Liver (tissue), 9 donors: Measurements from ENCODE around the gene KCNT1. TPM values are rescaled to one million over a fixed set of nuclear protein-coding genes. Genes with fewer than 3 reads are reported as not detected.

Experiments used
- DNase-seq: peaks from one replicate; pipeline ENCODE4 v3.0.0-alpha.2; 2017; ENCODE audit warnings: low spot score
- H3K27ac ChIP-seq, 2 donors: one replicate each; pipeline ENCODE4 v1.7.0; 2013; ENCODE audit warnings: inconsistent platforms in 2 of 2, low read length in 2 of 2, control low read depth in 1 of 2, low read depth in 1 of 2, mild to moderate bottlenecking in 1 of 2
- H3K27me3 ChIP-seq, 4 donors: one replicate each; pipeline versions ENCODE4 v1.6.1 to v1.7.0; 2013; ENCODE audit warnings: low read length in 3 of 4, inconsistent platforms in 1 of 4, mild to moderate bottlenecking in 1 of 4, moderate library complexity in 1 of 4; ENCODE audit not compliant: control insufficient read depth in 4 of 4, insufficient read depth in 4 of 4
- H3K36me3 ChIP-seq, 4 donors: one replicate each; pipeline versions ENCODE4 v1.6.1 to v1.7.0; 2013; ENCODE audit warnings: low read length in 3 of 4, mild to moderate bottlenecking in 3 of 4, low read depth in 1 of 4, moderate library complexity in 1 of 4; ENCODE audit not compliant: control insufficient read depth in 4 of 4, insufficient read depth in 3 of 4
- H3K4me1 ChIP-seq, 4 donors: one replicate each; pipeline versions ENCODE4 v1.6.1 to v1.7.0; 2013; ENCODE audit warnings: low read length in 3 of 4, mild to moderate bottlenecking in 3 of 4, moderate library complexity in 1 of 4; ENCODE audit not compliant: control insufficient read depth in 4 of 4, insufficient read depth in 4 of 4
- H3K4me3 ChIP-seq, 3 donors: one replicate each; pipeline versions ENCODE4 v1.6.1 to v1.7.0; 2013; ENCODE audit warnings: low read length in 3 of 3, control low read depth in 1 of 3, low read depth in 1 of 3, mild to moderate bottlenecking in 1 of 3
- H3K9ac ChIP-seq, 2 donors: one replicate each; pipeline ENCODE4 v1.7.0; 2013; ENCODE audit warnings: low read length in 2 of 2, mild to moderate bottlenecking in 2 of 2, moderate library complexity in 2 of 2, control low read depth in 1 of 2, low read depth in 1 of 2
- H3K9me3 ChIP-seq, 4 donors: one replicate each; pipeline versions ENCODE4 v1.6.1 to v1.7.0; 2013; ENCODE audit warnings: low read length in 3 of 4; ENCODE audit not compliant: control insufficient read depth in 4 of 4
- EGR1 ChIP-seq, 2 donors: IDR thresholded peaks; 2 replicates each; pipeline ENCODE4 v1.6.1; 2016 to 2018; ENCODE audit warnings: antibody characterized with exemption in 2 of 2, low read depth in 2 of 2
- FOXA1 ChIP-seq: IDR thresholded peaks from 2 replicates; pipeline ENCODE4 v1.6.1; 2016; ENCODE audit warnings: antibody characterized with exemption
- GABPA ChIP-seq, 2 donors: IDR thresholded peaks in 1 of 2; conservative IDR thresholded peaks in 1 of 2; 2 replicates each; pipeline ENCODE4 v1.6.1; 2016; ENCODE audit warnings: antibody characterized with exemption in 2 of 2, mild to moderate bottlenecking in 1 of 2, moderate library complexity in 1 of 2
- HNF4A ChIP-seq, 2 donors: conservative IDR thresholded peaks; 2 replicates each; pipeline ENCODE4 v1.6.1; 2016; ENCODE audit warnings: antibody characterized with exemption in 2 of 2, mild to moderate bottlenecking in 2 of 2
- HNF4G ChIP-seq: IDR thresholded peaks from 2 replicates; pipeline ENCODE4 v1.6.1; 2016; ENCODE audit warnings: antibody characterized with exemption
- JUND ChIP-seq, 2 donors: IDR thresholded peaks; 2 replicates each; pipeline ENCODE4 v1.6.1; 2016; ENCODE audit warnings: antibody characterized with exemption in 2 of 2
- NR2F2 ChIP-seq: IDR thresholded peaks from 2 replicates; pipeline ENCODE4 v1.6.1; 2016; ENCODE audit warnings: antibody characterized with exemption
- RAD21 ChIP-seq, 2 donors: IDR thresholded peaks; 2 replicates each; pipeline ENCODE4 v1.6.1; 2016; ENCODE audit warnings: antibody characterized with exemption in 2 of 2, mild to moderate bottlenecking in 2 of 2
- RXRA ChIP-seq, 2 donors: IDR thresholded peaks; 2 replicates each; pipeline ENCODE4 v1.6.1; 2017 to 2018; ENCODE audit warnings: antibody characterized with exemption in 2 of 2, mild to moderate bottlenecking in 1 of 2
- SP1 ChIP-seq: IDR thresholded peaks from 2 replicates; pipeline ENCODE4 v1.6.1; 2018; ENCODE audit warnings: antibody characterized with exemption, mild to moderate bottlenecking
- TAF1 ChIP-seq: conservative IDR thresholded peaks from 2 replicates; pipeline ENCODE4 v1.6.1; 2016; ENCODE audit warnings: antibody characterized with exemption, mild to moderate bottlenecking
- YY1 ChIP-seq: IDR thresholded peaks from 2 replicates; pipeline ENCODE4 v1.6.1; 2016; ENCODE audit warnings: antibody characterized with exemption, mild to moderate bottlenecking
- WGBS: extraction: QIAGEN DNeasy Blood & Tissue Kit; methylation state at CpG from one replicate; pipeline ENCODE4 v1.1.7; 2013; 5-methylcytosine and 5-hydroxymethylcytosine counted together
- polyA plus RNA-seq, 2 donors: library from polyadenylated mRNA; stranded (reverse) in 1 of 2; unstranded in 1 of 2; fragments of 200-250 nt in 1 of 2; fragments of >200 nt in 1 of 2; fragmentation: Nextera tagmentation in 1 of 2; extraction: Ambion mirVana in 1 of 2; gene quantifications; one replicate each; pipeline versions ENCODE4 v1.2.1 to v1.2.3, GENCODE V29; 2013 to 2015
- total RNA-seq, 2 donors: library from RNA; depleted of rRNA; stranded (reverse); fragments of >200 nt; gene quantifications; one replicate each; pipeline ENCODE4 v1.2.3, GENCODE V29; 2014
- TF ChIP-seq, protein P1 (sequence below): fragments of 150-350 bp; IDR thresholded peaks from 2 replicates; pipeline ENCODE4 v1.5.1; 2017; ENCODE audit warnings: improper control_type of control experiment, low read depth, low read length; ENCODE audit not compliant: missing input control
- TF ChIP-seq, protein P2 (sequence below): IDR thresholded peaks from 2 replicates; pipeline ENCODE4 v1.6.1; 2016; ENCODE audit warnings: antibody characterized with exemption
- TF ChIP-seq, protein P3 (sequence below): IDR thresholded peaks from 2 replicates; pipeline ENCODE4 v1.6.1; 2016; ENCODE audit warnings: antibody characterized with exemption
- TF ChIP-seq, protein P4 (sequence below): IDR thresholded peaks from 2 replicates; pipeline ENCODE4 v1.6.1; 2016; ENCODE audit warnings: antibody characterized with exemption, mild to moderate bottlenecking
- TF ChIP-seq, protein P5 (sequence below): IDR thresholded peaks from 2 replicates; pipeline ENCODE4 v1.6.1; 2016; ENCODE audit warnings: antibody characterized with exemption
- donor health status: healthy.
- donor health status: healthy.
- donor health status: healthy.
- donor health status: healthy.
- donor health status: healthy.

Gene KCNT1
- total and polyA plus RNA-seq, 4 donors = 0.08 TPM; not detected in 2

DNA sequence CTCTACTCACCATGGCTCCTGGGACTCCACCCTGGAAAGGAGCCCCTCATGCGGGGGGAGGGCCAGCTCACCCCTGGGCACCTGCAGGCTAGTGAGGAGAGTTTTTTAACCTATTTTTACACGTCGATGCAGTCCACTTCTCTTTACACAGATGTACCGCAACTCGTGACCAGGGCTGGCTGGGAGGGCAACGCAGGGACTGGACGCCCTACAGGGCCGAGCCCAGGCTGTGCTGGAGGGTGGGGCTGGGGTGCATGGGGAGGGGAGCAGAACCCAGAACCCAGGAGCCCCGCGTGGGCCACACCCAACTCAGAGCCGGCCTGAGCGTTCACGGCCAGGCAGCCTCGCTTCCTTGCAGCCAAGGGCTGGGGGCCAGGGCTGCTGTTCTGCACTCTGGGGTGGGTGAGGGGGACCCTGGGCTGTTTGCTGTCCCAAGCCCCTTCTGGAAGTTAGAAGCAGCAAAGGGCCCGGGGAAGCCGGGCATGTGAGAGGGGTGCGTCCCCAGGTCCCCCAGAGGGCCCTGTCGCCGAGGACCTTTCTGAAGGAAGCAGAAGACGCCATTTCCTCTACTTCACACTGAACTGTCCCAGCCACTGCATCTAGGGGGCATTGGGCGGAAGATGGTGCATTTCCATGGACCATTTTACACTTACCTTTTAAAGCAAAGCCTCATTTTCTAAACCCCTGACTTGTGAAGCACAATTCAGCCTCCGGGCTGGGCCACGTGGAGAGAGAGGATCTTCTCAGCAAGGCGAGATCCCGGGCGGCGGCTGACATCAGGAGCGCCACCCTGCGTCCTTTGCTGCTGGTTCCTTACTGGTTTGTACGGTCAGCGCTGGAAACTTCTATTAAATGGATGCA is 90.5 kb downstream of the KCNT1 start:
- WGBS = 83% methylated on average over 31 of the region's 31 CpGs
- Histone ChIP-seq H3K9me3 (no peaks in the 10 kb centered on the region), H3K27ac (no peak overlapping the region), H3K36me3 (no peaks in the 10 kb centered on the region), H3K4me1 (no peaks in the 10 kb centered on the region), H3K4me3 (no peak overlapping the region), H3K27me3 (no peaks in the 10 kb centered on the region), H3K9ac (no peak overlapping the region)
- no peak for DNase-seq
- TF ChIP-seq, protein P1, sequence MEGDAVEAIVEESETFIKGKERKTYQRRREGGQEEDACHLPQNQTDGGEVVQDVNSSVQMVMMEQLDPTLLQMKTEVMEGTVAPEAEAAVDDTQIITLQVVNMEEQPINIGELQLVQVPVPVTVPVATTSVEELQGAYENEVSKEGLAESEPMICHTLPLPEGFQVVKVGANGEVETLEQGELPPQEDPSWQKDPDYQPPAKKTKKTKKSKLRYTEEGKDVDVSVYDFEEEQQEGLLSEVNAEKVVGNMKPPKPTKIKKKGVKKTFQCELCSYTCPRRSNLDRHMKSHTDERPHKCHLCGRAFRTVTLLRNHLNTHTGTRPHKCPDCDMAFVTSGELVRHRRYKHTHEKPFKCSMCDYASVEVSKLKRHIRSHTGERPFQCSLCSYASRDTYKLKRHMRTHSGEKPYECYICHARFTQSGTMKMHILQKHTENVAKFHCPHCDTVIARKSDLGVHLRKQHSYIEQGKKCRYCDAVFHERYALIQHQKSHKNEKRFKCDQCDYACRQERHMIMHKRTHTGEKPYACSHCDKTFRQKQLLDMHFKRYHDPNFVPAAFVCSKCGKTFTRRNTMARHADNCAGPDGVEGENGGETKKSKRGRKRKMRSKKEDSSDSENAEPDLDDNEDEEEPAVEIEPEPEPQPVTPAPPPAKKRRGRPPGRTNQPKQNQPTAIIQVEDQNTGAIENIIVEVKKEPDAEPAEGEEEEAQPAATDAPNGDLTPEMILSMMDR = no peak
- TF ChIP-seq HNF4G (no peak), RAD21 (IDR thresholded peaks at IDR 0.05) (no peak), NR2F2 (no peak), TAF1 (no peak), JUND (IDR thresholded peaks at IDR 0.05) (no peak), SP1 (no peak), HNF4A (conservative IDR thresholded peaks at IDR 0.05) (no peak), RXRA (IDR thresholded peaks at IDR 0.05) (no peak), FOXA1 (no peak), GABPA (IDR thresholded peaks at IDR 0.05 in 1 of 2, conservative IDR thresholded peaks at IDR 0.05 in 1 of 2) (no peak), YY1 (no peak), EGR1 (IDR thresholded peaks at IDR 0.05; ENCODE audit: low read depth in 2 of 2) (no peak)
- TF ChIP-seq, protein P2, sequence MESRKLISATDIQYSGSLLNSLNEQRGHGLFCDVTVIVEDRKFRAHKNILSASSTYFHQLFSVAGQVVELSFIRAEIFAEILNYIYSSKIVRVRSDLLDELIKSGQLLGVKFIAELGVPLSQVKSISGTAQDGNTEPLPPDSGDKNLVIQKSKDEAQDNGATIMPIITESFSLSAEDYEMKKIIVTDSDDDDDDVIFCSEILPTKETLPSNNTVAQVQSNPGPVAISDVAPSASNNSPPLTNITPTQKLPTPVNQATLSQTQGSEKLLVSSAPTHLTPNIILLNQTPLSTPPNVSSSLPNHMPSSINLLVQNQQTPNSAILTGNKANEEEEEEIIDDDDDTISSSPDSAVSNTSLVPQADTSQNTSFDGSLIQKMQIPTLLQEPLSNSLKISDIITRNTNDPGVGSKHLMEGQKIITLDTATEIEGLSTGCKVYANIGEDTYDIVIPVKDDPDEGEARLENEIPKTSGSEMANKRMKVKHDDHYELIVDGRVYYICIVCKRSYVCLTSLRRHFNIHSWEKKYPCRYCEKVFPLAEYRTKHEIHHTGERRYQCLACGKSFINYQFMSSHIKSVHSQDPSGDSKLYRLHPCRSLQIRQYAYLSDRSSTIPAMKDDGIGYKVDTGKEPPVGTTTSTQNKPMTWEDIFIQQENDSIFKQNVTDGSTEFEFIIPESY = no peak
- TF ChIP-seq, protein P3, sequence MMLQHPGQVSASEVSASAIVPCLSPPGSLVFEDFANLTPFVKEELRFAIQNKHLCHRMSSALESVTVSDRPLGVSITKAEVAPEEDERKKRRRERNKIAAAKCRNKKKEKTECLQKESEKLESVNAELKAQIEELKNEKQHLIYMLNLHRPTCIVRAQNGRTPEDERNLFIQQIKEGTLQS = no peak
- TF ChIP-seq, protein P4, sequence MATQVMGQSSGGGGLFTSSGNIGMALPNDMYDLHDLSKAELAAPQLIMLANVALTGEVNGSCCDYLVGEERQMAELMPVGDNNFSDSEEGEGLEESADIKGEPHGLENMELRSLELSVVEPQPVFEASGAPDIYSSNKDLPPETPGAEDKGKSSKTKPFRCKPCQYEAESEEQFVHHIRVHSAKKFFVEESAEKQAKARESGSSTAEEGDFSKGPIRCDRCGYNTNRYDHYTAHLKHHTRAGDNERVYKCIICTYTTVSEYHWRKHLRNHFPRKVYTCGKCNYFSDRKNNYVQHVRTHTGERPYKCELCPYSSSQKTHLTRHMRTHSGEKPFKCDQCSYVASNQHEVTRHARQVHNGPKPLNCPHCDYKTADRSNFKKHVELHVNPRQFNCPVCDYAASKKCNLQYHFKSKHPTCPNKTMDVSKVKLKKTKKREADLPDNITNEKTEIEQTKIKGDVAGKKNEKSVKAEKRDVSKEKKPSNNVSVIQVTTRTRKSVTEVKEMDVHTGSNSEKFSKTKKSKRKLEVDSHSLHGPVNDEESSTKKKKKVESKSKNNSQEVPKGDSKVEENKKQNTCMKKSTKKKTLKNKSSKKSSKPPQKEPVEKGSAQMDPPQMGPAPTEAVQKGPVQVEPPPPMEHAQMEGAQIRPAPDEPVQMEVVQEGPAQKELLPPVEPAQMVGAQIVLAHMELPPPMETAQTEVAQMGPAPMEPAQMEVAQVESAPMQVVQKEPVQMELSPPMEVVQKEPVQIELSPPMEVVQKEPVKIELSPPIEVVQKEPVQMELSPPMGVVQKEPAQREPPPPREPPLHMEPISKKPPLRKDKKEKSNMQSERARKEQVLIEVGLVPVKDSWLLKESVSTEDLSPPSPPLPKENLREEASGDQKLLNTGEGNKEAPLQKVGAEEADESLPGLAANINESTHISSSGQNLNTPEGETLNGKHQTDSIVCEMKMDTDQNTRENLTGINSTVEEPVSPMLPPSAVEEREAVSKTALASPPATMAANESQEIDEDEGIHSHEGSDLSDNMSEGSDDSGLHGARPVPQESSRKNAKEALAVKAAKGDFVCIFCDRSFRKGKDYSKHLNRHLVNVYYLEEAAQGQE = no peak
- TF ChIP-seq, protein P5, sequence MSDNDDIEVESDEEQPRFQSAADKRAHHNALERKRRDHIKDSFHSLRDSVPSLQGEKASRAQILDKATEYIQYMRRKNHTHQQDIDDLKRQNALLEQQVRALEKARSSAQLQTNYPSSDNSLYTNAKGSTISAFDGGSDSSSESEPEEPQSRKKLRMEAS = no peak
